Panc1 (cell line): ENCODE results near the gene STK39. TPM values are rescaled to one million over a fixed set of nuclear protein-coding genes. Genes with fewer than 3 reads are reported as not detected.

Experiments
- ATAC-seq: fragments of 200-7000 bp; cut with Tn5 transposase; 2 replicates; pipeline ENCODE4 v1.9.1; 2020; ENCODE audit warnings: mild to moderate bottlenecking, moderate library complexity
- BruUV-seq: library from RNA; stranded (reverse); fragments of 400-500 nt; replicated peaks from 2 replicates; lab custom pipeline; 2021; lab: Mats Ljungman, UMichigan
- CTCF ChIA-PET: fragments of 300-600 bp; sonication (Branson Sonifier 250); formaldehyde crosslinking; loops from one replicate; lab custom pipeline; 2022; ENCODE audit warnings: antibody characterized with exemption; lab: Charles Lee
- POLR2A ChIA-PET: fragments of 300-600 bp; sonication (Branson Sonifier 250); formaldehyde crosslinking; loops from one replicate; lab custom pipeline; 2022; ENCODE audit warnings: antibody characterized with exemption; lab: Charles Lee
- DNase-seq: peaks from one replicate; pipeline ENCODE4 v3.0.0-alpha.2; 2010; ENCODE audit warnings: low read depth, low spot score
- H3K27ac ChIP-seq: 2 replicates; pipeline ENCODE4 v1.5.1; 2011; ENCODE audit warnings: mild to moderate bottlenecking, low read length, inconsistent platforms
- H3K27me3 ChIP-seq: fragments of 200-500 bp; sonication (Bioruptor generic); 2 replicates; pipeline ENCODE4 v1.6.0; 2014; ENCODE audit warnings: low read length, inconsistent platforms; ENCODE audit not compliant: control insufficient read depth, insufficient read depth
- H3K36me3 ChIP-seq: fragments of 200-500 bp; sonication (Bioruptor generic); 2 replicates; pipeline ENCODE4 v1.5.1; 2014; ENCODE audit warnings: inconsistent platforms, mild to moderate bottlenecking, low read length, moderate library complexity; ENCODE audit not compliant: control insufficient read depth, insufficient read depth
- H3K4me1 ChIP-seq: 2 replicates; pipeline ENCODE4 v1.5.1; 2011; ENCODE audit warnings: inconsistent platforms, mild to moderate bottlenecking, low read length, moderate library complexity; ENCODE audit not compliant: control insufficient read depth, insufficient read depth
- H3K4me3 ChIP-seq, 2 experiments: 2 replicates each; pipeline ENCODE4 v1.5.1; 2011 to 2012; ENCODE audit warnings: low read depth in 2 of 2, low read length in 2 of 2, mild to moderate bottlenecking in 2 of 2, inconsistent platforms in 1 of 2, moderate library complexity in 1 of 2
- H3K9me3 ChIP-seq: fragments of 200-500 bp; sonication (Bioruptor generic); 2 replicates; pipeline ENCODE4 v1.5.1; 2014; ENCODE audit warnings: low read depth, mild to moderate bottlenecking, inconsistent platforms, low read length, moderate library complexity; ENCODE audit not compliant: control insufficient read depth, insufficient read depth
- CTCF ChIP-seq: fragments of 450-650 bp; IDR thresholded peaks from 2 replicates; pipeline ENCODE4 v1.5.1; 2017; ENCODE audit warnings: mild to moderate bottlenecking
- POLR2AphosphoS5 ChIP-seq: IDR thresholded peaks from 2 replicates; pipeline ENCODE4 v1.6.1; 2012; ENCODE audit warnings: mild to moderate bottlenecking, low read depth, low read length, moderate library complexity
- REST ChIP-seq, 2 experiments: IDR thresholded peaks; 2 replicates each; pipeline ENCODE4 v1.6.1; 2011 to 2012; ENCODE audit warnings: low read depth in 2 of 2, control low read depth in 1 of 2, low read length in 1 of 2, mild to moderate bottlenecking in 1 of 2, moderate library complexity in 1 of 2; ENCODE audit not compliant: insufficient read depth in 1 of 2
- SIN3A ChIP-seq: IDR thresholded peaks from 2 replicates; pipeline ENCODE4 v1.6.1; 2012; ENCODE audit warnings: low read depth, mild to moderate bottlenecking, low read length, moderate library complexity, borderline replicate concordance; ENCODE audit not compliant: insufficient read depth
- TCF7L2 ChIP-seq: IDR thresholded peaks from 2 replicates; pipeline ENCODE4 v1.6.1; 2011; ENCODE audit warnings: mild to moderate bottlenecking, low read depth, low read length, inconsistent platforms
- in situ Hi-C: cut with HindIII; loops from 2 replicates; pipeline ENCODE4 v1.10.0; 2016; ENCODE audit warnings: low sequenced_read_pairs, low pct_unique_long_range_greater_than_20kb
- intact Hi-C: fragments of 100-400 bp; cut with micrococcal nuclease; formaldehyde crosslinking; loops from one replicate; pipeline ENCODE4 v1.10.0; 2022; ENCODE audit not compliant: unreplicated experiment
- total RNA-seq: library from RNA; stranded (reverse); gene quantifications from one replicate; pipeline ENCODE4 v1.2.1, GENCODE V29; 2021; ENCODE audit not compliant: unreplicated experiment

The STK39 gene
- total RNA-seq, 1 experiment from 2014 or later, result 14.0 TPM

GRCh38 chr2:168191955-168192785, 55.2 kb downstream of the STK39 start:
- 0 out of 2 replicates have a peak, but pooled peaks cover 2% of the 10 kb centered on the region for H3K4me1 ChIP-seq
- H3K4me3 ChIP-seq, result no peak overlapping the region
- no TSS peak for BruUV-seq
- ChIA-PET POLR2A (no interaction called here), CTCF (no interaction called here)
- H3K27ac ChIP-seq, result no peak overlapping the region
- H3K27me3 ChIP-seq, result no peaks in the 10 kb centered on the region
- DNase-seq, result no peak
- TF ChIP-seq SIN3A (no peak), CTCF (no peak), POLR2AphosphoS5 (no peak), REST (IDR thresholded peaks at IDR 0.05; ENCODE audit: insufficient read depth in 1 of 2, low read depth in 2 of 2, low read length in 1 of 2) (no peak), TCF7L2 (no peak)
- no peaks in the 10 kb centered on the region for H3K9me3 ChIP-seq
- no peaks in the 10 kb centered on the region for H3K36me3 ChIP-seq
- no peak for ATAC-seq
- intact Hi-C loops, result no loop called here
- in situ Hi-C loops, result no loop called here

GRCh38 chr2:168190590-168191336, 56.6 kb downstream of the STK39 start:
- H3K27me3 ChIP-seq, result no peaks in the 10 kb centered on the region
- CTCF ChIA-PET, result no interaction called here
- DNase-seq (no peak), ATAC-seq (no peak)
- TF ChIP-seq TCF7L2, result no peak
- no peak for TF ChIP-seq POLR2AphosphoS5
- TF ChIP-seq SIN3A, result no peak
- TF ChIP-seq REST (IDR thresholded peaks at IDR 0.05; ENCODE audit: insufficient read depth in 1 of 2, low read depth in 2 of 2, low read length in 1 of 2), result no peak
- no peak for TF ChIP-seq CTCF
- no peak overlapping the region for H3K27ac ChIP-seq
- intact Hi-C loops (no loop called here), in situ Hi-C loops (no loop called here)
- POLR2A ChIA-PET, result no interaction called here
- no peaks in the 10 kb centered on the region for H3K9me3 ChIP-seq
- BruUV-seq, result no TSS peak
- no peak overlapping the region for H3K4me3 ChIP-seq
- H3K36me3 ChIP-seq, result no peaks in the 10 kb centered on the region
- 0 out of 2 replicates have a peak, but pooled peaks cover 2% of the 10 kb centered on the region for H3K4me1 ChIP-seq
